ENCODE measurements around the gene BRAT1.

GRCh38 chr7:2572101-2572842, 16.9 kb upstream of the BRAT1 start:
- TF ChIP-seq ATF2 (CRISPR knock-in tag; IDR thresholded peaks at IDR 0.05; ENCODE audit: borderline replicate concordance, low read depth): no peak
- TF ChIP-seq, protein P1, sequence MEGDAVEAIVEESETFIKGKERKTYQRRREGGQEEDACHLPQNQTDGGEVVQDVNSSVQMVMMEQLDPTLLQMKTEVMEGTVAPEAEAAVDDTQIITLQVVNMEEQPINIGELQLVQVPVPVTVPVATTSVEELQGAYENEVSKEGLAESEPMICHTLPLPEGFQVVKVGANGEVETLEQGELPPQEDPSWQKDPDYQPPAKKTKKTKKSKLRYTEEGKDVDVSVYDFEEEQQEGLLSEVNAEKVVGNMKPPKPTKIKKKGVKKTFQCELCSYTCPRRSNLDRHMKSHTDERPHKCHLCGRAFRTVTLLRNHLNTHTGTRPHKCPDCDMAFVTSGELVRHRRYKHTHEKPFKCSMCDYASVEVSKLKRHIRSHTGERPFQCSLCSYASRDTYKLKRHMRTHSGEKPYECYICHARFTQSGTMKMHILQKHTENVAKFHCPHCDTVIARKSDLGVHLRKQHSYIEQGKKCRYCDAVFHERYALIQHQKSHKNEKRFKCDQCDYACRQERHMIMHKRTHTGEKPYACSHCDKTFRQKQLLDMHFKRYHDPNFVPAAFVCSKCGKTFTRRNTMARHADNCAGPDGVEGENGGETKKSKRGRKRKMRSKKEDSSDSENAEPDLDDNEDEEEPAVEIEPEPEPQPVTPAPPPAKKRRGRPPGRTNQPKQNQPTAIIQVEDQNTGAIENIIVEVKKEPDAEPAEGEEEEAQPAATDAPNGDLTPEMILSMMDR (IDR thresholded peaks at IDR 0.05): no peak
- TF ChIP-seq TEAD4 (CRISPR knock-in tag; IDR thresholded peaks at IDR 0.05): no peak
- TF ChIP-seq FOXJ3 (CRISPR knock-in tag; IDR thresholded peaks at IDR 0.05; ENCODE audit: borderline replicate concordance): no peak
- TF ChIP-seq, protein P2, sequence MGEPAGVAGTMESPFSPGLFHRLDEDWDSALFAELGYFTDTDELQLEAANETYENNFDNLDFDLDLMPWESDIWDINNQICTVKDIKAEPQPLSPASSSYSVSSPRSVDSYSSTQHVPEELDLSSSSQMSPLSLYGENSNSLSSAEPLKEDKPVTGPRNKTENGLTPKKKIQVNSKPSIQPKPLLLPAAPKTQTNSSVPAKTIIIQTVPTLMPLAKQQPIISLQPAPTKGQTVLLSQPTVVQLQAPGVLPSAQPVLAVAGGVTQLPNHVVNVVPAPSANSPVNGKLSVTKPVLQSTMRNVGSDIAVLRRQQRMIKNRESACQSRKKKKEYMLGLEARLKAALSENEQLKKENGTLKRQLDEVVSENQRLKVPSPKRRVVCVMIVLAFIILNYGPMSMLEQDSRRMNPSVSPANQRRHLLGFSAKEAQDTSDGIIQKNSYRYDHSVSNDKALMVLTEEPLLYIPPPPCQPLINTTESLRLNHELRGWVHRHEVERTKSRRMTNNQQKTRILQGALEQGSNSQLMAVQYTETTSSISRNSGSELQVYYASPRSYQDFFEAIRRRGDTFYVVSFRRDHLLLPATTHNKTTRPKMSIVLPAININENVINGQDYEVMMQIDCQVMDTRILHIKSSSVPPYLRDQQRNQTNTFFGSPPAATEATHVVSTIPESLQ (CRISPR knock-in tag; IDR thresholded peaks at IDR 0.05): no peak
- TF ChIP-seq ATF3 (CRISPR knock-in tag; conservative IDR thresholded peaks at IDR 0.05): no peak
- TF ChIP-seq IRF1 (CRISPR knock-in tag; IDR thresholded peaks at IDR 0.05): no peak
- TF ChIP-seq ETV6 (CRISPR knock-in tag; IDR thresholded peaks at IDR 0.05): no peak
- TF ChIP-seq ZBTB43 (CRISPR knock-in tag; IDR thresholded peaks at IDR 0.05): no peak

Data from WTC11 (cell line).